GM23338 (cell line): ENCODE results near the gene TBC1D21. TPM values are rescaled to one million over a fixed set of nuclear protein-coding genes. Genes with fewer than 3 reads are reported as not detected.

ENCODE experiments used
- ATAC-seq: fragments of 200-7000 bp; cut with Tn5 transposase; 3 replicates; pipeline ENCODE4 v1.9.1; 2020
- DNase-seq: peaks from one replicate; pipeline ENCODE4 v3.0.0-alpha.2; 2015; ENCODE audit warnings: low spot score
- H2AFZ ChIP-seq: fragments of 200-600 bp; sonication (generic); 2 replicates; pipeline ENCODE4 v1.8.0; 2016; ENCODE audit warnings: antibody characterized with exemption, mild to moderate bottlenecking, moderate library complexity
- H3F3A ChIP-seq: fragments of 200-600 bp; sonication (generic); replicated peaks from 2 replicates; pipeline ENCODE4 v1.8.0; 2017; ENCODE audit warnings: antibody characterized with exemption, mixed run types, low read depth
- H3K27ac ChIP-seq: fragments of 200-600 bp; sonication (generic); 2 replicates; pipeline ENCODE4 v1.6.1; 2016; ENCODE audit warnings: low read depth
- H3K27me3 ChIP-seq: fragments of 200-600 bp; sonication (generic); 2 replicates; pipeline ENCODE4 v1.8.0; 2016; ENCODE audit warnings: mild to moderate bottlenecking, mixed run types, moderate library complexity; ENCODE audit not compliant: insufficient read depth
- H3K36me3 ChIP-seq: fragments of 200-600 bp; sonication (generic); 2 replicates; pipeline ENCODE4 v1.8.0; 2016; ENCODE audit warnings: mild to moderate bottlenecking; ENCODE audit not compliant: insufficient read depth
- H3K4me1 ChIP-seq: fragments of 200-600 bp; sonication (generic); 2 replicates; pipeline ENCODE4 v1.8.0; 2016; ENCODE audit warnings: mild to moderate bottlenecking, moderate library complexity; ENCODE audit not compliant: insufficient read depth
- H3K4me2 ChIP-seq: fragments of 200-600 bp; sonication (generic); 2 replicates; pipeline ENCODE4 v1.7.1; 2017; ENCODE audit warnings: mixed run types
- H3K4me3 ChIP-seq: fragments of 200-600 bp; sonication (generic); 2 replicates; pipeline ENCODE4 v1.6.1; 2016; ENCODE audit warnings: mixed run types
- H3K79me2 ChIP-seq: fragments of 200-600 bp; sonication (generic); replicated peaks from 2 replicates; pipeline ENCODE4 v1.8.0; 2017; ENCODE audit warnings: mild to moderate bottlenecking; ENCODE audit not compliant: insufficient read depth
- H3K9me2 ChIP-seq: fragments of 200-600 bp; sonication (generic); 2 replicates; pipeline ENCODE4 v1.8.0; 2017; ENCODE audit not compliant: insufficient read depth
- H4K20me1 ChIP-seq: fragments of 200-600 bp; sonication (generic); replicated peaks from 2 replicates; pipeline ENCODE4 v1.8.0; 2017; ENCODE audit warnings: mild to moderate bottlenecking; ENCODE audit not compliant: insufficient read depth
- H3K27ac Mint-ChIP-seq: 2 replicates; pipeline ENCODE4 v1.8.0; 2020; ENCODE audit warnings: inconsistent platforms, mild to moderate bottlenecking, moderate library complexity, mixed read lengths
- H3K27me3 Mint-ChIP-seq: 3 replicates; pipeline ENCODE4 v1.8.0; 2022; ENCODE audit warnings: low read depth, mild to moderate bottlenecking, moderate library complexity, mixed read lengths, inconsistent platforms; ENCODE audit not compliant: insufficient read depth, poor library complexity
- H3K36me3 Mint-ChIP-seq: 3 replicates; pipeline ENCODE4 v1.8.0; 2021; ENCODE audit warnings: low read depth, mild to moderate bottlenecking, inconsistent platforms, moderate library complexity, mixed read lengths
- H3K4me1 Mint-ChIP-seq: 3 replicates; pipeline ENCODE4 v1.8.0; 2020; ENCODE audit warnings: mild to moderate bottlenecking, inconsistent platforms, mixed read lengths
- H3K4me3 Mint-ChIP-seq: 3 replicates; pipeline ENCODE4 v1.8.0; 2021; ENCODE audit warnings: moderate library complexity, mild to moderate bottlenecking, inconsistent platforms, mixed read lengths
- H3K9me3 Mint-ChIP-seq: 3 replicates; pipeline ENCODE4 v1.8.0; 2020; ENCODE audit warnings: moderate library complexity, mild to moderate bottlenecking, inconsistent platforms, mixed read lengths
- CREB1 ChIP-seq: fragments of 250-450 bp; sonication (Bioruptor Pico); IDR thresholded peaks from 2 replicates; pipeline ENCODE4 v1.5.0; 2020; ENCODE audit warnings: low read depth, mild to moderate bottlenecking, moderate library complexity
- EZH2 ChIP-seq: fragments of 200-600 bp; sonication (generic); IDR thresholded peaks from one replicate; pipeline ENCODE4 v1.8.0; 2017; ENCODE audit warnings: antibody characterized with exemption, mild to moderate bottlenecking, low read depth; ENCODE audit not compliant: unreplicated experiment
- EZH2phosphoT487 ChIP-seq: fragments of 200-600 bp; sonication (generic); IDR thresholded peaks from one replicate; pipeline ENCODE4 v1.8.1; 2018; ENCODE audit warnings: antibody characterized with exemption; ENCODE audit not compliant: unreplicated experiment
- JUNB ChIP-seq: IDR thresholded peaks from one replicate; pipeline ENCODE4 v1.6.1; 2016; ENCODE audit warnings: antibody characterized with exemption; ENCODE audit not compliant: unreplicated experiment
- NANOG ChIP-seq: IDR thresholded peaks from 2 replicates; pipeline ENCODE4 v1.6.1; 2016; ENCODE audit warnings: antibody characterized with exemption, borderline replicate concordance
- POLR2AphosphoS5 ChIP-seq: IDR thresholded peaks from 2 replicates; pipeline ENCODE4 v1.6.1; 2016; ENCODE audit warnings: antibody characterized with exemption, low read depth
- STAT1 ChIP-seq: IDR thresholded peaks from one replicate; pipeline ENCODE4 v1.6.1; 2016; ENCODE audit warnings: antibody characterized with exemption; ENCODE audit not compliant: unreplicated experiment
- ZNF114 ChIP-seq: fragments of 250-450 bp; sonication (Bioruptor Pico); IDR thresholded peaks from 2 replicates; pipeline ENCODE4 v1.5.0; 2020; ENCODE audit warnings: mild to moderate bottlenecking, moderate library complexity
- ZNF331 ChIP-seq: fragments of 250-450 bp; sonication (Bioruptor Pico); IDR thresholded peaks from 2 replicates; pipeline ENCODE4 v1.5.0; 2020; ENCODE audit warnings: low read depth, mild to moderate bottlenecking, moderate library complexity
- polyA plus RNA-seq: library from polyadenylated mRNA; unstranded; fragments of >200 nt; fragmentation: Nextera tagmentation; extraction: Ambion mirVana; gene quantifications from 2 replicates; pipeline ENCODE4 v1.2.1, GENCODE V29; 2016
- total RNA-seq: library from RNA; depleted of rRNA; stranded (reverse); fragments of >200 nt; shearing (Covaris generic); gene quantifications from 2 replicates; pipeline ENCODE4 v1.2.3, GENCODE V29; 2014
- TF ChIP-seq, protein P1 (sequence below), 2 experiments: fragments of 200-600 bp in 1 of 2; sonication (generic) in 1 of 2; conservative IDR thresholded peaks; 2 replicates each; pipeline versions ENCODE4 v1.5.1 to v1.6.1; 2016 to 2017; ENCODE audit warnings: antibody characterized with exemption in 2 of 2, low read depth in 2 of 2, mild to moderate bottlenecking in 2 of 2, moderate library complexity in 1 of 2
- TF ChIP-seq, protein P2 (sequence below): IDR thresholded peaks from one replicate; pipeline ENCODE4 v1.6.1; 2018; ENCODE audit warnings: antibody characterized with exemption; ENCODE audit not compliant: unreplicated experiment
- TF ChIP-seq, protein P3 (sequence below): IDR thresholded peaks from 2 replicates; pipeline ENCODE4 v1.6.1; 2016; ENCODE audit warnings: antibody characterized with exemption
- TF ChIP-seq, protein P4 (sequence below): fragments of 250-450 bp; sonication (Bioruptor Pico); IDR thresholded peaks from 2 replicates; pipeline ENCODE4 v1.5.0; 2020; ENCODE audit warnings: mild to moderate bottlenecking, moderate library complexity

TBC1D21 gene
- total and polyA plus RNA-seq, 2 experiments from 2014 or later, result not detected

DNA sequence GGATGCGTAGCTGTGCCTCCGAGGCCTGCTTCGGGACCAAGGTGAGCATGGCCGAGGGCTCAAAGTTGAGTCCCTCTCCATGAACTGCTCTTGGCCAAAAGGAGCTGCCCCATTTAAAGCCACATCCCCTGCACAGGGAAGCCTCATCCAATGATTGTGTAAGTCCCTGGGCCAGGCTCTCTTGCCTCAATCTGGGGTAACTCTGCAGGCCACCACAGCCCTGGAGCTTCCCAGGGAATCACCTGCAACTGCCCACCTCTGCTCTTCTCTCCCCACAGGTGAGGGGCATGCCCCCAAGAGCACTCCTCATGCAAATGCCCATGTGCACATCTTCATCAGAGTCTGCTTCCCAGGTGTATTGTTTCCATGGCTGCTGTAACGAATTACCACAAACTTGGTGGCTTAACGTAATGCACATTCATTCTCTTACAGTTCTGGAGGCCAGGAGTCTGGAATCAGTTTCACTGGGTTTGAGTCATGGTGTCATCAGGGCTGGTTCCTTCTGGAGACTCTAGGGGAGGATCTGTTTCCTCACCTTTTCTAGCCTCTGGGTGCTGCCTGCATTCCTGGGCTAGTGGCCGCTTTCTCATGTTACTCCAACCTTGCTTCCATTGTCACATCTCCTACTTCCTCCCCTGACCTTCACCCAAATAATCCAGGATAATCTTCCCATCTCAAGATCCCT is 27.9 kb downstream of the TBC1D21 start:
- H3K4me3 Mint-ChIP-seq, result no peak overlapping the region
- H3K27ac Mint-ChIP-seq, result no peak overlapping the region
- ATAC-seq (no peak), DNase-seq (no peak)
- TF ChIP-seq EZH2, result no peak
- TF ChIP-seq NANOG, result no peak
- TF ChIP-seq ZNF331, result no peak
- no peak for TF ChIP-seq JUNB
- TF ChIP-seq, protein P1, sequence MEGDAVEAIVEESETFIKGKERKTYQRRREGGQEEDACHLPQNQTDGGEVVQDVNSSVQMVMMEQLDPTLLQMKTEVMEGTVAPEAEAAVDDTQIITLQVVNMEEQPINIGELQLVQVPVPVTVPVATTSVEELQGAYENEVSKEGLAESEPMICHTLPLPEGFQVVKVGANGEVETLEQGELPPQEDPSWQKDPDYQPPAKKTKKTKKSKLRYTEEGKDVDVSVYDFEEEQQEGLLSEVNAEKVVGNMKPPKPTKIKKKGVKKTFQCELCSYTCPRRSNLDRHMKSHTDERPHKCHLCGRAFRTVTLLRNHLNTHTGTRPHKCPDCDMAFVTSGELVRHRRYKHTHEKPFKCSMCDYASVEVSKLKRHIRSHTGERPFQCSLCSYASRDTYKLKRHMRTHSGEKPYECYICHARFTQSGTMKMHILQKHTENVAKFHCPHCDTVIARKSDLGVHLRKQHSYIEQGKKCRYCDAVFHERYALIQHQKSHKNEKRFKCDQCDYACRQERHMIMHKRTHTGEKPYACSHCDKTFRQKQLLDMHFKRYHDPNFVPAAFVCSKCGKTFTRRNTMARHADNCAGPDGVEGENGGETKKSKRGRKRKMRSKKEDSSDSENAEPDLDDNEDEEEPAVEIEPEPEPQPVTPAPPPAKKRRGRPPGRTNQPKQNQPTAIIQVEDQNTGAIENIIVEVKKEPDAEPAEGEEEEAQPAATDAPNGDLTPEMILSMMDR (conservative IDR thresholded peaks at IDR 0.05; ENCODE audit: low read depth in 2 of 2), result no peak
- TF ChIP-seq ZNF114 (CRISPR knock-in tag), result no peak
- no peak for TF ChIP-seq EZH2phosphoT487
- no peak for TF ChIP-seq CREB1 (CRISPR knock-in tag)
- no peak for TF ChIP-seq POLR2AphosphoS5
- TF ChIP-seq, protein P2, sequence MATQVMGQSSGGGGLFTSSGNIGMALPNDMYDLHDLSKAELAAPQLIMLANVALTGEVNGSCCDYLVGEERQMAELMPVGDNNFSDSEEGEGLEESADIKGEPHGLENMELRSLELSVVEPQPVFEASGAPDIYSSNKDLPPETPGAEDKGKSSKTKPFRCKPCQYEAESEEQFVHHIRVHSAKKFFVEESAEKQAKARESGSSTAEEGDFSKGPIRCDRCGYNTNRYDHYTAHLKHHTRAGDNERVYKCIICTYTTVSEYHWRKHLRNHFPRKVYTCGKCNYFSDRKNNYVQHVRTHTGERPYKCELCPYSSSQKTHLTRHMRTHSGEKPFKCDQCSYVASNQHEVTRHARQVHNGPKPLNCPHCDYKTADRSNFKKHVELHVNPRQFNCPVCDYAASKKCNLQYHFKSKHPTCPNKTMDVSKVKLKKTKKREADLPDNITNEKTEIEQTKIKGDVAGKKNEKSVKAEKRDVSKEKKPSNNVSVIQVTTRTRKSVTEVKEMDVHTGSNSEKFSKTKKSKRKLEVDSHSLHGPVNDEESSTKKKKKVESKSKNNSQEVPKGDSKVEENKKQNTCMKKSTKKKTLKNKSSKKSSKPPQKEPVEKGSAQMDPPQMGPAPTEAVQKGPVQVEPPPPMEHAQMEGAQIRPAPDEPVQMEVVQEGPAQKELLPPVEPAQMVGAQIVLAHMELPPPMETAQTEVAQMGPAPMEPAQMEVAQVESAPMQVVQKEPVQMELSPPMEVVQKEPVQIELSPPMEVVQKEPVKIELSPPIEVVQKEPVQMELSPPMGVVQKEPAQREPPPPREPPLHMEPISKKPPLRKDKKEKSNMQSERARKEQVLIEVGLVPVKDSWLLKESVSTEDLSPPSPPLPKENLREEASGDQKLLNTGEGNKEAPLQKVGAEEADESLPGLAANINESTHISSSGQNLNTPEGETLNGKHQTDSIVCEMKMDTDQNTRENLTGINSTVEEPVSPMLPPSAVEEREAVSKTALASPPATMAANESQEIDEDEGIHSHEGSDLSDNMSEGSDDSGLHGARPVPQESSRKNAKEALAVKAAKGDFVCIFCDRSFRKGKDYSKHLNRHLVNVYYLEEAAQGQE, result no peak
- TF ChIP-seq, protein P3, sequence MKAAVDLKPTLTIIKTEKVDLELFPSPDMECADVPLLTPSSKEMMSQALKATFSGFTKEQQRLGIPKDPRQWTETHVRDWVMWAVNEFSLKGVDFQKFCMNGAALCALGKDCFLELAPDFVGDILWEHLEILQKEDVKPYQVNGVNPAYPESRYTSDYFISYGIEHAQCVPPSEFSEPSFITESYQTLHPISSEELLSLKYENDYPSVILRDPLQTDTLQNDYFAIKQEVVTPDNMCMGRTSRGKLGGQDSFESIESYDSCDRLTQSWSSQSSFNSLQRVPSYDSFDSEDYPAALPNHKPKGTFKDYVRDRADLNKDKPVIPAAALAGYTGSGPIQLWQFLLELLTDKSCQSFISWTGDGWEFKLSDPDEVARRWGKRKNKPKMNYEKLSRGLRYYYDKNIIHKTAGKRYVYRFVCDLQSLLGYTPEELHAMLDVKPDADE, result no peak
- TF ChIP-seq STAT1, result no peak
- TF ChIP-seq, protein P4, sequence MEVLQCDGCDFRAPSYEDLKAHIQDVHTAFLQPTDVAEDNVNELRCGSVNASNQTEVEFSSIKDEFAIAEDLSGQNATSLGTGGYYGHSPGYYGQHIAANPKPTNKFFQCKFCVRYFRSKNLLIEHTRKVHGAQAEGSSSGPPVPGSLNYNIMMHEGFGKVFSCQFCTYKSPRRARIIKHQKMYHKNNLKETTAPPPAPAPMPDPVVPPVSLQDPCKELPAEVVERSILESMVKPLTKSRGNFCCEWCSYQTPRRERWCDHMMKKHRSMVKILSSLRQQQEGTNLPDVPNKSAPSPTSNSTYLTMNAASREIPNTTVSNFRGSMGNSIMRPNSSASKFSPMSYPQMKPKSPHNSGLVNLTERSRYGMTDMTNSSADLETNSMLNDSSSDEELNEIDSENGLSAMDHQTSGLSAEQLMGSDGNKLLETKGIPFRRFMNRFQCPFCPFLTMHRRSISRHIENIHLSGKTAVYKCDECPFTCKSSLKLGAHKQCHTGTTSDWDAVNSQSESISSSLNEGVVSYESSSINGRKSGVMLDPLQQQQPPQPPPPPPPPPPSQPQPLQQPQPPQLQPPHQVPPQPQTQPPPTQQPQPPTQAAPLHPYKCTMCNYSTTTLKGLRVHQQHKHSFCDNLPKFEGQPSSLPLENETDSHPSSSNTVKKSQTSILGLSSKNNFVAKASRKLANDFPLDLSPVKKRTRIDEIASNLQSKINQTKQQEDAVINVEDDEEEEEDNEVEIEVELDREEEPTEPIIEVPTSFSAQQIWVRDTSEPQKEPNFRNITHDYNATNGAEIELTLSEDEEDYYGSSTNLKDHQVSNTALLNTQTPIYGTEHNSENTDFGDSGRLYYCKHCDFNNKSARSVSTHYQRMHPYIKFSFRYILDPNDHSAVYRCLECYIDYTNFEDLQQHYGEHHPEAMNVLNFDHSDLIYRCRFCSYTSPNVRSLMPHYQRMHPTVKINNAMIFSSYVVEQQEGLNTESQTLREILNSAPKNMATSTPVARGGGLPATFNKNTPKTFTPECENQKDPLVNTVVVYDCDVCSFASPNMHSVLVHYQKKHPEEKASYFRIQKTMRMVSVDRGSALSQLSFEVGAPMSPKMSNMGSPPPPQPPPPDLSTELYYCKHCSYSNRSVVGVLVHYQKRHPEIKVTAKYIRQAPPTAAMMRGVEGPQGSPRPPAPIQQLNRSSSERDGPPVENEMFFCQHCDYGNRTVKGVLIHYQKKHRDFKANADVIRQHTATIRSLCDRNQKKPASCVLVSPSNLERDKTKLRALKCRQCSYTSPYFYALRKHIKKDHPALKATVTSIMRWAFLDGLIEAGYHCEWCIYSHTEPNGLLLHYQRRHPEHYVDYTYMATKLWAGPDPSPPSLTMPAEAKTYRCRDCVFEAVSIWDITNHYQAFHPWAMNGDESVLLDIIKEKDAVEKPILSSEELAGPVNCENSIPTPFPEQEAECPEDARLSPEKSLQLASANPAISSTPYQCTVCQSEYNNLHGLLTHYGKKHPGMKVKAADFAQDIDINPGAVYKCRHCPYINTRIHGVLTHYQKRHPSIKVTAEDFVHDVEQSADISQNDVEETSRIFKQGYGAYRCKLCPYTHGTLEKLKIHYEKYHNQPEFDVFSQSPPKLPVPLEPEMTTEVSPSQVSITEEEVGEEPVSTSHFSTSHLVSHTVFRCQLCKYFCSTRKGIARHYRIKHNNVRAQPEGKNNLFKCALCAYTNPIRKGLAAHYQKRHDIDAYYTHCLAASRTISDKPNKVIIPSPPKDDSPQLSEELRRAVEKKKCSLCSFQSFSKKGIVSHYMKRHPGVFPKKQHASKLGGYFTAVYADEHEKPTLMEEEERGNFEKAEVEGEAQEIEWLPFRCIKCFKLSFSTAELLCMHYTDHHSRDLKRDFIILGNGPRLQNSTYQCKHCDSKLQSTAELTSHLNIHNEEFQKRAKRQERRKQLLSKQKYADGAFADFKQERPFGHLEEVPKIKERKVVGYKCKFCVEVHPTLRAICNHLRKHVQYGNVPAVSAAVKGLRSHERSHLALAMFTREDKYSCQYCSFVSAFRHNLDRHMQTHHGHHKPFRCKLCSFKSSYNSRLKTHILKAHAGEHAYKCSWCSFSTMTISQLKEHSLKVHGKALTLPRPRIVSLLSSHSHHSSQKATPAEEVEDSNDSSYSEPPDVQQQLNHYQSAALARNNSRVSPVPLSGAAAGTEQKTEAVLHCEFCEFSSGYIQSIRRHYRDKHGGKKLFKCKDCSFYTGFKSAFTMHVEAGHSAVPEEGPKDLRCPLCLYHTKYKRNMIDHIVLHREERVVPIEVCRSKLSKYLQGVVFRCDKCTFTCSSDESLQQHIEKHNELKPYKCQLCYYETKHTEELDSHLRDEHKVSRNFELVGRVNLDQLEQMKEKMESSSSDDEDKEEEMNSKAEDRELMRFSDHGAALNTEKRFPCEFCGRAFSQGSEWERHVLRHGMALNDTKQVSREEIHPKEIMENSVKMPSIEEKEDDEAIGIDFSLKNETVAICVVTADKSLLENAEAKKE (CRISPR knock-in tag), result no peak
- Histone ChIP-seq H3K4me3 (no peak overlapping the region), H4K20me1 (no peaks in the 10 kb centered on the region), H3K27ac (no peak overlapping the region), H3F3A (no peaks in the 10 kb centered on the region), H2AFZ (no peak overlapping the region), H3K79me2 (no peaks in the 10 kb centered on the region), H3K9me2 (no peaks in the 10 kb centered on the region), H3K27me3 (no peaks in the 10 kb centered on the region), H3K4me1 (no peaks in the 10 kb centered on the region), H3K36me3 (no peaks in the 10 kb centered on the region), H3K4me2 (no peak overlapping the region)
- peaks cover 5% of the 10 kb centered on the region for H3K27me3 Mint-ChIP-seq
- H3K36me3 Mint-ChIP-seq, result no peaks in the 10 kb centered on the region
- H3K9me3 Mint-ChIP-seq, result no peaks in the 10 kb centered on the region
- H3K4me1 Mint-ChIP-seq, result peaks cover 3% of the 10 kb centered on the region
